ENCODE measurements around the gene ARF5.

Gene ARF5

DNA sequence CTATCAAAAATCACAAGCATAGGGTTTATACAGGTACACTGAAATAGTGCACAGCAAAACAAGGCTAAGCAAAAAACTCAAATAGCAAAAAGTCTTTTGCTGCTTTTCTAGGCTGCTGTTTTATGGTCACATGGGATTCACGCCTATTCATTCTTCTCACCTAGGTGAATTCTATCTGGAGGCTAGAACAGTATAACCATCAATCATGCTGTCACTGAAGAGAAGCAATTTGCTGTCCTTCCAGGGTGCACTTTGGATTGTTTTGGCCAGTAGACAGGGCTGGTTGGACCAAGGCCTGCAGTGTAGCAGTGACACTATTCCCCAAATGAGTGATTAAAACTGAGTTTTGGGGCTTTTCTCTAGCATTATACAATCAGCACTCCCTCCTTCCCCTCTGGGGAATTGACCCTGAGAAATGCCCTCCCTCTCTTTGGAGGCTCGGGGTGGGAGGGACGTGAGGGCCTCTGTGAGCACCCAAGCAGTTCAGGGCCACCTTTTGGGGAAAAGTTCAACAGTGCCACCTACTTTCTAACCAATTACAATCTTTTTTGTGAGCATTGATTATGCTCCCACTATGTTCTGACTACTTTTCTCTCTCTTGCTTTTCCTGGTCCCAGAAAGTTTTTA lies 47.6 kb downstream of the ARF5 start:
- no peak for DNase-seq (ENCODE audit: low read depth in 2 of 2)

DNA sequence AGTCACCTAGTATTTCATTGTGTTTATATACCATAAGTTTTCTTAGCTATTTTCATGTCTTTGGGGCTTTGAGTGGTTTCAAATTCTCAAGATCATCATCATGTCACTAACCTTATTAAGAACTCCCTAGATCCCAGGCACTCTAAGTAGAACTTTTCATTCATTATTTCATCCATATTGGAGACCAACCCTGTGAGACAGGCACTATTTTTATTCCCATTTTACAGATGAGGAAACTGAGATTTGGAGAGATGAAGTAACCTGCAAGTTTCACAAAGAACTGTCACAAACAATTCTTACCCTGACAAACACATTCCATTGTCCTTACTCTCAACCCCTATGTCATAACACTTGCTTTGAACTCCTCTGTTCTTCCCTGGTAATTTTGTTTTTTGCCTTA lies 50.0 kb downstream of the ARF5 start:
- DNase-seq (ENCODE audit: low read depth in 2 of 2): no peak
